Activated T-helper 1 cell treated with anti-CD3 and anti-CD28 coated beads, Interleukin-12 subunit alpha, Interleukin-12 subunit beta, Interleukin-2, Interleukin-4 antibody, amounts not matched to agents 30 ng/mL and 10 ng/mL and 1 ng/mL, durations not matched to agents 14 hours and 24 hours and 36 hours (primary cell): ENCODE results near the gene GLYAT. TPM values are rescaled to one million over a fixed set of nuclear protein-coding genes. Genes with fewer than 3 reads are reported as not detected.
A peak's percentile ranks its signal among the peaks of the same experiment; 100 is the strongest.
"Not testable (repeated sequence)": the region's sequence is repeated elsewhere in the genome, so short reads cannot be mapped to it uniquely, and the experiment has no call there.

Experiments
- DNase-seq: peaks from one replicate; pipeline ENCODE4 v3.0.0; 2021; ENCODE audit warnings: low spot score
- H3K27ac Mint-ChIP-seq: one replicate; pipeline ENCODE4 v1.8.0; 2021; ENCODE audit warnings: mild to moderate bottlenecking, mixed read lengths
- H3K27me3 Mint-ChIP-seq: one replicate; pipeline ENCODE4 v1.8.0; 2022; ENCODE audit warnings: mild to moderate bottlenecking, moderate library complexity, mixed read lengths; ENCODE audit not compliant: insufficient read depth
- H3K36me3 Mint-ChIP-seq: one replicate; pipeline ENCODE4 v1.8.0; 2021; ENCODE audit warnings: low read depth, mixed read lengths
- H3K4me1 Mint-ChIP-seq: one replicate; pipeline ENCODE4 v1.8.0; 2021; ENCODE audit warnings: low read depth, mixed read lengths
- H3K4me3 Mint-ChIP-seq: one replicate; pipeline ENCODE4 v1.8.0; 2021; ENCODE audit warnings: mild to moderate bottlenecking, moderate library complexity, mixed read lengths
- H3K9me3 Mint-ChIP-seq: one replicate; pipeline ENCODE4 v1.8.0; 2021; ENCODE audit warnings: mixed read lengths
- intact Hi-C: fragments of 100-400 bp; cut with micrococcal nuclease; formaldehyde crosslinking; loops from one replicate; pipeline ENCODE4 v1.15.1; 2024
- total RNA-seq: library from RNA; stranded (reverse); gene quantifications from 2 replicates; pipeline ENCODE4 v1.2.3, GENCODE V29; 2022

The GLYAT gene
- total RNA-seq, 1 donor from 2014 or later: not detected

DNA sequence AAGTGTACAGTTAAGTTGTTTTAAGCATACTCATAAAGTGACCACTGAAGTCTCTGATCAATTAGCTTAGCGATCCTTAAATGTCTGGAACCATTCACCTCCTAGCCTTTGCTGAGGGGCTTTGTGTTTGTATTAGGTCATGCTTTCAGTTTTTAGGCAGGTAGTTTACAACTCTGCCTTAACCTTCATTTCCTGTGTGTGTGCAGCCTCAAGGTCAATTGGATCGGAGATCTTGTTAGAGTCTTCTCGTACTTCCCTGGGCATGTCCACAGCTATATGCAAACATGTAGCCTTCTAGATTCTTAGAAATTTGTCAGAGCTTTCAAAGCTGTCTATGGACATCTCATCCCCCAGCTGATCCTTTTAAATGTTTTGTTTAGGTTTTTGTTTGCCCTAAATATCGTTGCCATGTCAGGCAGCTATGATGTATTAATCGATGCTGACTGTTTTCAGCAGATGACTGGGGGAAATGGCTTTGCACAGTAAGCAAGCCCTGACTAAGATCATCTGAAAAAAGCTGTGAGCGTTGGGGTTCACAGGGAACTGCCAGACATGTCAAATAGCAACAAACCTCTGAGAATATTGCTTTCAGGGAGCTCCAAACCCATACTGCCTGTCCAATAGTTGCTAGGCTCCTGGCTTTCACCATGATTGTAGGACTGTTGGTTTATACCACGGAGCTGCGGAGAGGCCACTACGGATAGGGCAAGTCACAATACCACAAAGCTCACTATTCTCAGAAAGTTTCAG is 45.6 kb downstream of the GLYAT start:
- Mint-ChIP-seq H3K27me3 (peaks cover 3% of the 10 kb centered on the region), H3K36me3 (no peaks in the 10 kb centered on the region), H3K9me3 (peaks cover 7% of the 10 kb centered on the region), H3K4me3 (no peak overlapping the region), H3K4me1 (no peaks in the 10 kb centered on the region), H3K27ac (no peak overlapping the region)
- DNase-seq: no peak
- intact Hi-C loops: no loop called here

DNA sequence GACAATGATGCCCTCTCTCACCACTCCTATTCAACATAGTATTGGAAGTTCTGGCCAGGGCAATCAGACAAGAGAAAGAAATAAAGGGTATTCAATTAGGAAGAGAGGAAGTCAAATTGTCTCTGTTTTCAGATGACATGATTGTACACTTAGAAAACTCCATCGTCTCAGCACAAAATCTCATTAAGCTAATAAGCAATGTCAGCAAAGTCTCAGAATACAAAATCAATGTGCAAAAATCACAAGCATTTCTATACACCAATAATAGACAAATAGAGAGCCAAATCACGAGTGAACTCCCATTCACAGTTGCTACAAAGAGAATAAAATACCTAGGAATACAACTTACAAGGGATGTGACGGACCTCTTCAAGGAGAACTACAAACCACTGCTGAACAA is 49.1 kb downstream of the GLYAT start:
- H3K4me3 Mint-ChIP-seq, H3K27me3 Mint-ChIP-seq, DNase-seq, H3K9me3 Mint-ChIP-seq, intact Hi-C loops, H3K27ac Mint-ChIP-seq, H3K4me1 Mint-ChIP-seq, H3K36me3 Mint-ChIP-seq: not testable (repeated sequence)

DNA sequence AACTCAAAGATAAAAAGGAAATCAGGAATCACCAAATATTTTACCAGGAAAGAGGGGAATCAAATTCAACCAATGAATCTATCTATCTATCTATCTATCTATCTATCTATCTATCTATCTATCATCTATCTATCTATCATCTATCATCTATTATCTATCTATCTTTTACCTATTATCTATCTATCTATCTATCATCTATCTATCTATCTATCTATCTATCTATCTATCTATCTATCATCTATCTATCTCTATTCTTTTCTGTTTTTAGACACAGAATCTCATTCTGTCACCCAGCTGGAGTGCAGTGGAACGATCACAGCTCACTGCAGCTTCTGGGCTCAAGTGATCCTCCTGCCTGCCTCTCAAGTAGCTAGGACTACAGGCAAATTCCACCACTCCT is 54.2 kb downstream of the GLYAT start:
- DNase-seq, H3K27ac Mint-ChIP-seq, H3K27me3 Mint-ChIP-seq, intact Hi-C loops, H3K4me3 Mint-ChIP-seq, H3K9me3 Mint-ChIP-seq, H3K4me1 Mint-ChIP-seq, H3K36me3 Mint-ChIP-seq: not testable (repeated sequence)

DNA sequence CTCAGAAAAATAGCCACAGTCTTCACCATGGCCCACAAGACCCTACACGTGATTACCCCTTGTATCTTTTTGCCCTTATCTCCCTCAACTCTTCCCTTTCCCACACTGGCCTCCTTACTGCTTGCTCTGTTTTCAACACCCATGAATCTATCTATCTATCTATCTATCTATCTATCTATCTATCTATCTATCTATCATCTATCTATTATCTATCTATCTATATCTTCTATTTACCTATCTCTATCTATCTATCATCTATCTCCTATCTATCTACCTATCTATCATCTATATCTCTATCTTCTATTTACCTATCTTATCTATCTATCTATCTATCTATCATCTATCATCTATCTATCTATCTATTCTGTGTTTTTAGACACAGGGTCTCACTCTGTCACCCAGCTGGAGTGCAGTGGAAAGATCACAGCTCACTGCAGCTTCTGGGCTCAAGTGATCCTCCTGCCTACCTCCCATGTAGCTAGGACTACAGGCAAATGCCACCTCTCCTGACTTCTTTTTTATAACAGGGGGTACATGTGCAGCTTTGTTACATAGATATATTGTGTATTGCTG is 55.1 kb downstream of the GLYAT start:
- Mint-ChIP-seq H3K36me3 (no peaks in the 10 kb centered on the region), H3K27me3 (peaks cover 4% of the 10 kb centered on the region), H3K9me3 (no peaks in the 10 kb centered on the region), H3K4me3 (no peak overlapping the region), H3K4me1 (no peaks in the 10 kb centered on the region), H3K27ac (no peak overlapping the region)
- DNase-seq: no peak
- intact Hi-C loops: no loop called here

DNA sequence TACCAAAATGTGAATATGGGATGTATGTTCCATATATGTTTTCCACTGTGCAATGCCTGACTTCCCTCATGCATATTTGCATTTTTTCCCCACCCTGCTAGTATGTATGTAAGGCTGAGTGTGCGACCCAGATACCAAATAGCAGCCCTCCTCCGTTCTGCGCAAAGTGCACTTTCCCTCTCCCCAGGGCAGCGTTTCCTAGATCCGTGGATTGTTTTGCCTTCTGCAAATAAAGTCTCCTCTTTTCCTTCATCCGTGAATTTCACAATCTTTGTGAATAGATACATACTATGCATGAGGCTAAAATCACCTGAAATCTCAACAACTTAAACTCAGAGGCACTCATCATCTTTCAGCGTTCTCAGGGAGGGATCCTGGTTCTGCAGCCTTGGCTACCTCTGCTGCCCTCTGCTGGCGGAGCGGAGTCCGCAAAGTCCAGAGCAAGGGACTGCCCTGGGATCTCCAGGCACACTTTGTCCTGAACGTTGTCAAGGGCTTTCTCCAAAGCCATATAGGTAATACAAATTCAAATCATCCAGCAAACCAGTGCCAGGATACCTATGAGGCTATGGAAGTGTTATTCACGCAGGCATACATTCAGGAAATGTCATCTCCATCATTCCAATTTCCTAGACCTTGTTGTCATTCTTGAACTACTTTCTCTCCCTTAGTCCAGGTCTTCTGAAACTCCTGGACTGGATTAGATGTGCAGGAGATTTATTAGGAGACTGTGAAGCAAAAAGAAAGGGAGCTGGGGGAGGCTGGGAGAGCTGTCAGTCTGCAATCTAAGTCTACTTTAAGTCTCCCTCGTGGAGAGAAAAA is 56.2 kb downstream of the GLYAT start:
- no peaks in the 10 kb centered on the region for H3K9me3 Mint-ChIP-seq
- peak; percentile 48 for DNase-seq
- H3K27ac Mint-ChIP-seq: no peak overlapping the region
- no peaks in the 10 kb centered on the region for H3K4me1 Mint-ChIP-seq
- no peaks in the 10 kb centered on the region for H3K36me3 Mint-ChIP-seq
- H3K4me3 Mint-ChIP-seq: no peak overlapping the region
- H3K27me3 Mint-ChIP-seq: peaks cover 2% of the 10 kb centered on the region
- intact Hi-C loops: loop anchor here (1.0 kb wide), 2 partner anchors 21 to 98 kb away; no protein-coding TSS in a partner anchor

DNA sequence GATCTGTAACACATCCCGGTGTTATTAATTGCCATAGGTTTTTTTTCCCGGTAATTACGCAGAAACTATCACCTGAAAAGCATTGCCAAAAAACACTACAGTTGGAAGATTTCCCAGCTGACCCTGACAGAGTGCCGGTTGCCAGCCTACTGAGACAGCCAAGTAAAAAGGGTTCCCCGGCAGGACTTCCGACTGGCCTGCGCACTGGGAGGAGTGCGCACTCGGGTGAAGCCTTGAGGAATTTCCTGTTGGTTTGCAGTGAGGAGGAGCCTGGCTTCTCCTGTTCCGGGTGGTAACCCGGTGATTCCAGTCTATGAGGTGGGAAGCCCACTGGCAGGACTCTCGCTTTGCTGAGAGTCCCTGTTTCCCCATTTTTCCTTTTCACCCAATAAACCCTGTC is 57.1 kb downstream of the GLYAT start:
- peaks cover 2% of the 10 kb centered on the region for H3K27me3 Mint-ChIP-seq
- no peak overlapping the region for H3K4me3 Mint-ChIP-seq
- H3K9me3 Mint-ChIP-seq: no peaks in the 10 kb centered on the region
- DNase-seq: no peak
- no peaks in the 10 kb centered on the region for H3K4me1 Mint-ChIP-seq
- intact Hi-C loops: loop anchor here (1.0 kb wide), 2 partner anchors 20 to 97 kb away; no protein-coding TSS in a partner anchor
- H3K27ac Mint-ChIP-seq: no peak overlapping the region
- no peaks in the 10 kb centered on the region for H3K36me3 Mint-ChIP-seq

DNA sequence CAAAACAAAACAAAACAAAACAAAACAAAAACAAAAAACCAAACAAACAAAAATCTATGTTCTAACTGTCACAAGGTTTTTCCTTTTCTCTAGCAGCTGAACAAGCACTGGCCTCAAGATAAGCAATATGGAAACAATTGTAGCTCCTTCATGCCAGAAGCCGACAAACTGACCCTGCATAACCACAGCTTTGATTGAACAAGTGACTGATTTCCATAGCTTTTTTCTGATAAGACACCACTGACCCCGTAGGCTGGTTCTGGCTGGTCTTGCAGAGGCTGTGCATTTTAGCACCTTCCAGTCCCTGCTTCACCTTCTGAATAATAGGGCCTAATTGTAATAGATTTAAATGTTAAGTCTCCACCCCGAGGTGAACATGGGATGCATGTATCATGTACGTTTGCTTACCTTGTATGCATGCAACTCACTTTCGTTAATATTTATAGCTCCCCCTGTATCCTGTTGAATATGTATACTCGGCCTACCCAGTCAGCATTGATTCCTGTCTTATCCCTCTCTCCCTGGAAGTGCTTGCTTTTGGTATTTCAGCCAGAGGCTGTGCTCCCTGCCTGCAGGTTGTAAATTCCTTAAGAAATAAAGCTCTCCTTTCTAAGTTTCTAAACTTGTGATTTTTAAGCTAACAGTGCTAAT is 59.6 kb downstream of the GLYAT start:
- Mint-ChIP-seq H3K27me3 (no peaks in the 10 kb centered on the region), H3K4me3 (no peak overlapping the region), H3K36me3 (no peaks in the 10 kb centered on the region), H3K9me3 (no peaks in the 10 kb centered on the region), H3K27ac (no peak overlapping the region), H3K4me1 (no peaks in the 10 kb centered on the region)
- DNase-seq: no peak
- intact Hi-C loops: no loop called here

DNA sequence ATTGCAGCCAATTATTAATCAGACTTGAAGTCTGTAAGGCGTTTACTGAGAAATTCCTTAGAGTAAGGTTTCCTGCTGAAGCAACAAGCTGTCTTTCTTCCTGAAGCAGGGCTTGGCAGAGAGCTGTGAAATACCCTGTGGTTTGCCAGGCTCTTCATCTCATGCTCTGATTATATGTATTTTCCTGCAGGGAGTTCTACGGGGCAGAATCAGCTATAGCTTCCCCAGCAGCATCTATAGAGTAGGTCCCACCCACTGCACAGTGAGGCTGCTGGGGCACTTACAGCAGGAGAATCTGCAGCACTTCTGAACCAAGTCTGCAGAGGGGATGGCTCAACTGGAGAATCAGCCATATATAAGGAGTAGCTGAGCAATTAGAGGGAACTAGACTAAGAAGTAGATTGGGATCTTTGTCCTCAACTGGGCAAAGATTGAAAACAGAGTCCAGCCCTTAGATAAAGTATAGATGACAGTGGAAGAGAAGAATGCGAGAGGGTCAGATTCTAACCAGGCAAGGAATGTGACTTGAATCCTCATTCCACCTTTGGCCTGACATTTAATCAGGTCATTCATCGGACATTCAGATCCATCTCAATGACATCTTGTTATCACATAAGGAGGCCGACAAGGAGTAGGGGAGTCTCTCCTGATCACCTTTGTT is 71.7 kb downstream of the GLYAT start:
- Mint-ChIP-seq H3K9me3 (no peaks in the 10 kb centered on the region), H3K36me3 (no peaks in the 10 kb centered on the region), H3K4me3 (no peak overlapping the region), H3K27me3 (peaks cover 2% of the 10 kb centered on the region), H3K4me1 (peaks cover 5% of the 10 kb centered on the region), H3K27ac (no peak overlapping the region)
- intact Hi-C loops: no loop called here
- no peak for DNase-seq

DNA sequence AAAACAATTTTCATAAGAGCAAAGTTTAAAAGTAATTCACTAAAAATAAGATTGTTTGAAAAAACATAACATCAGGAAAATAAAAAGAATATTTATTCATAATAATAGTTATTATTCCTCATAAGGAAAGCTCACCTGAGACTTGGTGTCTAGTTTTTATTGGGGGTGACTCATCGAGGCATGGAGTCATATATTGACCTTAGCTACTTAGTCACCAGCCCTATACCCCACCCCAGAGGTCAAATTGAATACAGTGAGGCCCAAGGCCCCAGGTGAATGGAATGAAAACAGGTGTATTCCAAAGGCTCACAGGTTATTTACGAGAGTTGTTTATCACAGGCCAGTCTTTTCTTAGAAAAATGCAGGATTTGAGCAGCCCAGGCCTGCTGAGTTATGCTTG is 72.3 kb downstream of the GLYAT start:
- no peak for DNase-seq
- H3K4me3 Mint-ChIP-seq: no peak overlapping the region
- peaks cover 9% of the 10 kb centered on the region for H3K4me1 Mint-ChIP-seq
- peaks cover 2% of the 10 kb centered on the region for H3K27me3 Mint-ChIP-seq
- H3K9me3 Mint-ChIP-seq: no peaks in the 10 kb centered on the region
- H3K27ac Mint-ChIP-seq: no peak overlapping the region
- no peaks in the 10 kb centered on the region for H3K36me3 Mint-ChIP-seq
- intact Hi-C loops: no loop called here

Other genes with a start within 250 kb of the GLYAT start
- not detected in 2 replicates for gene OR5B21, start 223.8 kb downstream of the GLYAT start, total RNA-seq
- 70.4 and 73.6 TPM in 2 replicates for gene LPXN, start 156.1 kb downstream of the GLYAT start, total RNA-seq
- 59.2 and 60.2 TPM in 2 replicates for gene ZFP91, start 152.9 kb downstream of the GLYAT start, total RNA-seq
- 4.1 and 4.3 TPM in 2 replicates for gene CNTF, start 109.3 kb downstream of the GLYAT start, total RNA-seq
- not detected in 2 replicates for gene GLYATL2, start 112.8 kb upstream of the GLYAT start, total RNA-seq
- gene GLYATL1, start 207.5 kb upstream of the GLYAT start, total RNA-seq: not detected in 2 replicates